ENCODE results near the gene ADAD2. TPM values are rescaled to one million over a fixed set of nuclear protein-coding genes. Genes with fewer than 3 reads are reported as not detected.

Gene ADAD2
- total and polyA plus RNA-seq, 10 of the 15 experiments (the other 5 are each of a cell fraction or from before 2014, with no cell fraction given) = 0.44 to 0.68 (median 0.51) TPM; not detected in 7

DNA sequence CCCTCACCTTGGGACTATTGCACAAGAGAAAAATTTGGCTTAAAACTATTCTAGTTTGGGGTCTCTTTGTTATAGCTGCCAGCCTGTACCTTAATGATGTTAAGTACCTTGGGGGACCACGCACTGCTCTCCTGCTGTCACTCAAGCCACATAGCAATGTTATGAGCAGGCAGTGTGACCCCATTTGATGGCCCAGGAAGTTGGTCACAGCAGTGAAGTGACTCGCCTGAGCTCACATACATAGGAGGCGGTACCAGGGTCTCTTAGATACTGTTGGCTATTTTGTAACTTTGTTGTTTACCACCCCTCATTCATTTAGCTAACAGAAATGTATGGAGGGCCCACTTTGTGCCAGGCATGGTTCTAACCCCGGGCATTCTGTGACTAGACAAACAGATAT lies 32.5 kb downstream of the ADAD2 start:
- in situ Hi-C loops (cut with MboI) (no loop called here), intact Hi-C loops (cut with micrococcal nuclease; ENCODE audit: unreplicated experiment) (no loop called here)
- Histone ChIP-seq H3K9me3 (replicated peaks; ENCODE audit: control insufficient read depth, insufficient read depth, low read length) (no peaks in the 10 kb centered on the region), H3K4me3 (no peak overlapping the region), H3K27ac (ENCODE audit: control insufficient read depth, insufficient read depth) (no peak overlapping the region), H2AFZ (ENCODE audit: control insufficient read depth, low read depth, low read length) (no peak overlapping the region), H3K4me2 (ENCODE audit: control insufficient read depth, insufficient read depth) (no peak overlapping the region), H3K27me3 (replicated peaks in 1 of 2; ENCODE audit: control insufficient read depth in 2 of 2, insufficient read depth in 2 of 2, low read length in 1 of 2) (peaks cover 0 to 1% of the 10 kb centered on the region in 2 experiments; a peak in 2 of 4 replicates), H3K79me2 (ENCODE audit: control insufficient read depth, insufficient read depth, low read length) (no peaks in the 10 kb centered on the region), H3K4me1 (ENCODE audit: control insufficient read depth, insufficient read depth, low read length) (no peaks in the 10 kb centered on the region), H3K9ac (ENCODE audit: control insufficient read depth, insufficient read depth, low read length) (no peak overlapping the region), H3K36me3 (ENCODE audit: control insufficient read depth in 2 of 2, insufficient read depth in 2 of 2, low read length in 1 of 2) (no peaks in the 10 kb centered on the region), H4K20me1 (ENCODE audit: control insufficient read depth, insufficient read depth) (no peaks in the 10 kb centered on the region)
- no peak for FAIRE-seq
- ATAC-seq = no peak
- ChIA-PET CTCF (no interaction called here), POLR2A (no interaction called here), SMC1A (ENCODE audit: uncharacterized antibody, unreplicated experiment) (no interaction called here), RAD21 (ENCODE audit: unreplicated experiment) (no interaction called here)
- WGBS (ENCODE audit: insufficient coverage, insufficient replicate concordance, low lambda C conversion rate, missing lambda C conversion rate) = 24% methylated on average over 4 of the region's 4 CpGs
- no peak for DNase-seq (ENCODE audit: low read depth, low spot score)
- BruUV-seq (replicated peaks) = no TSS peak
- TF ChIP-seq NR2C1 (IDR thresholded peaks at IDR 0.05) (no peak), TBL1XR1 (IDR thresholded peaks at IDR 0.05; ENCODE audit: low read depth, low read length) (no peak), HDAC6 (IDR thresholded peaks at IDR 0.05; ENCODE audit: unreplicated experiment) (no peak), STAT1 (conservative IDR thresholded peaks at IDR 0.05) (no peak), RUNX3 (IDR thresholded peaks at IDR 0.05; ENCODE audit: low read length) (no peak), HDGF (IDR thresholded peaks at IDR 0.05) (no peak), SRF (IDR thresholded peaks at IDR 0.05; ENCODE audit: low read depth in 2 of 2, low read length in 2 of 2) (no peak)
- TF ChIP-seq, protein P1, sequence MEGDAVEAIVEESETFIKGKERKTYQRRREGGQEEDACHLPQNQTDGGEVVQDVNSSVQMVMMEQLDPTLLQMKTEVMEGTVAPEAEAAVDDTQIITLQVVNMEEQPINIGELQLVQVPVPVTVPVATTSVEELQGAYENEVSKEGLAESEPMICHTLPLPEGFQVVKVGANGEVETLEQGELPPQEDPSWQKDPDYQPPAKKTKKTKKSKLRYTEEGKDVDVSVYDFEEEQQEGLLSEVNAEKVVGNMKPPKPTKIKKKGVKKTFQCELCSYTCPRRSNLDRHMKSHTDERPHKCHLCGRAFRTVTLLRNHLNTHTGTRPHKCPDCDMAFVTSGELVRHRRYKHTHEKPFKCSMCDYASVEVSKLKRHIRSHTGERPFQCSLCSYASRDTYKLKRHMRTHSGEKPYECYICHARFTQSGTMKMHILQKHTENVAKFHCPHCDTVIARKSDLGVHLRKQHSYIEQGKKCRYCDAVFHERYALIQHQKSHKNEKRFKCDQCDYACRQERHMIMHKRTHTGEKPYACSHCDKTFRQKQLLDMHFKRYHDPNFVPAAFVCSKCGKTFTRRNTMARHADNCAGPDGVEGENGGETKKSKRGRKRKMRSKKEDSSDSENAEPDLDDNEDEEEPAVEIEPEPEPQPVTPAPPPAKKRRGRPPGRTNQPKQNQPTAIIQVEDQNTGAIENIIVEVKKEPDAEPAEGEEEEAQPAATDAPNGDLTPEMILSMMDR (IDR thresholded peaks at IDR 0.05 in 2 of 3, conservative IDR thresholded peaks at IDR 0.05 in 1 of 3; ENCODE audit: control insufficient read depth in 2 of 3, extremely low read depth in 1 of 3, insufficient read depth in 1 of 3, low read depth in 3 of 3, low read length in 3 of 3) = no peak
- TF ChIP-seq, protein P2, sequence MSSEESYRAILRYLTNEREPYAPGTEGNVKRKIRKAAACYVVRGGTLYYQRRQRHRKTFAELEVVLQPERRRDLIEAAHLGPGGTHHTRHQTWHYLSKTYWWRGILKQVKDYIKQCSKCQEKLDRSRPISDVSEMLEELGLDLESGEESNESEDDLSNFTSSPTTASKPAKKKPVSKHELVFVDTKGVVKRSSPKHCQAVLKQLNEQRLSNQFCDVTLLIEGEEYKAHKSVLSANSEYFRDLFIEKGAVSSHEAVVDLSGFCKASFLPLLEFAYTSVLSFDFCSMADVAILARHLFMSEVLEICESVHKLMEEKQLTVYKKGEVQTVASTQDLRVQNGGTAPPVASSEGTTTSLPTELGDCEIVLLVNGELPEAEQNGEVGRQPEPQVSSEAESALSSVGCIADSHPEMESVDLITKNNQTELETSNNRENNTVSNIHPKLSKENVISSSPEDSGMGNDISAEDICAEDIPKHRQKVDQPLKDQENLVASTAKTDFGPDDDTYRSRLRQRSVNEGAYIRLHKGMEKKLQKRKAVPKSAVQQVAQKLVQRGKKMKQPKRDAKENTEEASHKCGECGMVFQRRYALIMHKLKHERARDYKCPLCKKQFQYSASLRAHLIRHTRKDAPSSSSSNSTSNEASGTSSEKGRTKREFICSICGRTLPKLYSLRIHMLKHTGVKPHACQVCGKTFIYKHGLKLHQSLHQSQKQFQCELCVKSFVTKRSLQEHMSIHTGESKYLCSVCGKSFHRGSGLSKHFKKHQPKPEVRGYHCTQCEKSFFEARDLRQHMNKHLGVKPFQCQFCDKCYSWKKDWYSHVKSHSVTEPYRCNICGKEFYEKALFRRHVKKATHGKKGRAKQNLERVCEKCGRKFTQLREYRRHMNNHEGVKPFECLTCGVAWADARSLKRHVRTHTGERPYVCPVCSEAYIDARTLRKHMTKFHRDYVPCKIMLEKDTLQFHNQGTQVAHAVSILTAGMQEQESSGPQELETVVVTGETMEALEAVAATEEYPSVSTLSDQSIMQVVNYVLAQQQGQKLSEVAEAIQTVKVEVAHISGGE (CRISPR knock-in tag; IDR thresholded peaks at IDR 0.05) = no peak
- TF ChIP-seq, protein P3, sequence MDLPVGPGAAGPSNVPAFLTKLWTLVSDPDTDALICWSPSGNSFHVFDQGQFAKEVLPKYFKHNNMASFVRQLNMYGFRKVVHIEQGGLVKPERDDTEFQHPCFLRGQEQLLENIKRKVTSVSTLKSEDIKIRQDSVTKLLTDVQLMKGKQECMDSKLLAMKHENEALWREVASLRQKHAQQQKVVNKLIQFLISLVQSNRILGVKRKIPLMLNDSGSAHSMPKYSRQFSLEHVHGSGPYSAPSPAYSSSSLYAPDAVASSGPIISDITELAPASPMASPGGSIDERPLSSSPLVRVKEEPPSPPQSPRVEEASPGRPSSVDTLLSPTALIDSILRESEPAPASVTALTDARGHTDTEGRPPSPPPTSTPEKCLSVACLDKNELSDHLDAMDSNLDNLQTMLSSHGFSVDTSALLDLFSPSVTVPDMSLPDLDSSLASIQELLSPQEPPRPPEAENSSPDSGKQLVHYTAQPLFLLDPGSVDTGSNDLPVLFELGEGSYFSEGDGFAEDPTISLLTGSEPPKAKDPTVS (IDR thresholded peaks at IDR 0.05; ENCODE audit: low read depth, low read length) = no peak
- TF ChIP-seq, protein P4, sequence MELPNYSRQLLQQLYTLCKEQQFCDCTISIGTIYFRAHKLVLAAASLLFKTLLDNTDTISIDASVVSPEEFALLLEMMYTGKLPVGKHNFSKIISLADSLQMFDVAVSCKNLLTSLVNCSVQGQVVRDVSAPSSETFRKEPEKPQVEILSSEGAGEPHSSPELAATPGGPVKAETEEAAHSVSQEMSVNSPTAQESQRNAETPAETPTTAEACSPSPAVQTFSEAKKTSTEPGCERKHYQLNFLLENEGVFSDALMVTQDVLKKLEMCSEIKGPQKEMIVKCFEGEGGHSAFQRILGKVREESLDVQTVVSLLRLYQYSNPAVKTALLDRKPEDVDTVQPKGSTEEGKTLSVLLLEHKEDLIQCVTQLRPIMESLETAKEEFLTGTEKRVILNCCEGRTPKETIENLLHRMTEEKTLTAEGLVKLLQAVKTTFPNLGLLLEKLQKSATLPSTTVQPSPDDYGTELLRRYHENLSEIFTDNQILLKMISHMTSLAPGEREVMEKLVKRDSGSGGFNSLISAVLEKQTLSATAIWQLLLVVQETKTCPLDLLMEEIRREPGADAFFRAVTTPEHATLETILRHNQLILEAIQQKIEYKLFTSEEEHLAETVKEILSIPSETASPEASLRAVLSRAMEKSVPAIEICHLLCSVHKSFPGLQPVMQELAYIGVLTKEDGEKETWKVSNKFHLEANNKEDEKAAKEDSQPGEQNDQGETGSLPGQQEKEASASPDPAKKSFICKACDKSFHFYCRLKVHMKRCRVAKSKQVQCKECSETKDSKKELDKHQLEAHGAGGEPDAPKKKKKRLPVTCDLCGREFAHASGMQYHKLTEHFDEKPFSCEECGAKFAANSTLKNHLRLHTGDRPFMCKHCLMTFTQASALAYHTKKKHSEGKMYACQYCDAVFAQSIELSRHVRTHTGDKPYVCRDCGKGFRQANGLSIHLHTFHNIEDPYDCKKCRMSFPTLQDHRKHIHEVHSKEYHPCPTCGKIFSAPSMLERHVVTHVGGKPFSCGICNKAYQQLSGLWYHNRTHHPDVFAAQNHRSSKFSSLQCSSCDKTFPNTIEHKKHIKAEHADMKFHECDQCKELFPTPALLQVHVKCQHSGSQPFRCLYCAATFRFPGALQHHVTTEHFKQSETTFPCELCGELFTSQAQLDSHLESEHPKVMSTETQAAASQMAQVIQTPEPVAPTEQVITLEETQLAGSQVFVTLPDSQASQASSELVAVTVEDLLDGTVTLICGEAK (IDR thresholded peaks at IDR 0.05; ENCODE audit: borderline replicate concordance) = no peak

Data from GM12878 (cell line).